Progenitor cell of endocrine pancreas (in vitro differentiated cells): ENCODE results near the gene WNT7A. TPM values are rescaled to one million over a fixed set of nuclear protein-coding genes. Genes with fewer than 3 reads are reported as not detected.

ENCODE experiments used
- DNase-seq: peaks from one replicate; pipeline ENCODE4 v3.0.0; 2021; ENCODE audit warnings: low spot score; ENCODE audit not compliant: unreplicated experiment
- H3K27ac Mint-ChIP-seq: 2 replicates; pipeline ENCODE4 v1.8.0; 2021; ENCODE audit warnings: mild to moderate bottlenecking, moderate library complexity, mixed read lengths
- H3K27me3 Mint-ChIP-seq: 2 replicates; pipeline ENCODE4 v1.8.0; 2021; ENCODE audit warnings: mixed read lengths
- H3K36me3 Mint-ChIP-seq: 2 replicates; pipeline ENCODE4 v1.8.0; 2022; ENCODE audit warnings: mixed read lengths; ENCODE audit not compliant: insufficient read depth
- H3K4me1 Mint-ChIP-seq: 2 replicates; pipeline ENCODE4 v1.8.0; 2021; ENCODE audit warnings: low read depth, mixed read lengths
- H3K4me3 Mint-ChIP-seq: 2 replicates; pipeline ENCODE4 v1.8.0; 2021; ENCODE audit warnings: low read depth, mild to moderate bottlenecking, moderate library complexity, mixed read lengths
- H3K9me3 Mint-ChIP-seq: 2 replicates; pipeline ENCODE4 v1.8.0; 2021; ENCODE audit warnings: low read depth, mixed read lengths
- total RNA-seq: library from RNA; stranded (reverse); gene quantifications from 2 replicates; pipeline ENCODE4 v1.2.1, GENCODE V29; 2021
- TF ChIP-seq, protein P1 (sequence below): fragments of 200-600 bp; sonication (generic); IDR thresholded peaks from one replicate; pipeline ENCODE4 v1.5.0; 2021; ENCODE audit warnings: antibody characterized with exemption, mild to moderate bottlenecking; ENCODE audit not compliant: unreplicated experiment

WNT7A gene
- total RNA-seq, 1 donor from 2014 or later: not detected

DNA sequence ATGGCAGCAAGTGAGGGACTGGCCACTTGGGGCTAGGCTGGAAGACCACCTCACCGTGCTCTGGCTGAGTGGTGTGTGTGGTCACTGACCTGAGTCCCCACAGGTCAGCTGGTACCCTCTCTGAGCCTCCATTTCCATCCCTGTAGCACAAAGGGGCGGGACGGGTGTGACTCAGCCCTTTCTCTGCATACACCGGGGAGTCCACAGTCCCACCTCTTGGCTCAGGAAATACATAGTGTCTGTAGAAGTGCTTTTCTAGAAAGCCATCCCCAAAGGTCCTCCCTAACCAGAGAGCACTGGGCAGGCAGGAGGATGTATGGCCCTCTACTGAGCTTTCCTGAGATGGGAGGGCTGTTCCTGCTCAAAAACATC lies 27.2 kb downstream of the WNT7A start:
- TF ChIP-seq, protein P1, sequence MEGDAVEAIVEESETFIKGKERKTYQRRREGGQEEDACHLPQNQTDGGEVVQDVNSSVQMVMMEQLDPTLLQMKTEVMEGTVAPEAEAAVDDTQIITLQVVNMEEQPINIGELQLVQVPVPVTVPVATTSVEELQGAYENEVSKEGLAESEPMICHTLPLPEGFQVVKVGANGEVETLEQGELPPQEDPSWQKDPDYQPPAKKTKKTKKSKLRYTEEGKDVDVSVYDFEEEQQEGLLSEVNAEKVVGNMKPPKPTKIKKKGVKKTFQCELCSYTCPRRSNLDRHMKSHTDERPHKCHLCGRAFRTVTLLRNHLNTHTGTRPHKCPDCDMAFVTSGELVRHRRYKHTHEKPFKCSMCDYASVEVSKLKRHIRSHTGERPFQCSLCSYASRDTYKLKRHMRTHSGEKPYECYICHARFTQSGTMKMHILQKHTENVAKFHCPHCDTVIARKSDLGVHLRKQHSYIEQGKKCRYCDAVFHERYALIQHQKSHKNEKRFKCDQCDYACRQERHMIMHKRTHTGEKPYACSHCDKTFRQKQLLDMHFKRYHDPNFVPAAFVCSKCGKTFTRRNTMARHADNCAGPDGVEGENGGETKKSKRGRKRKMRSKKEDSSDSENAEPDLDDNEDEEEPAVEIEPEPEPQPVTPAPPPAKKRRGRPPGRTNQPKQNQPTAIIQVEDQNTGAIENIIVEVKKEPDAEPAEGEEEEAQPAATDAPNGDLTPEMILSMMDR: no peak
- no peak for DNase-seq
- H3K9me3 Mint-ChIP-seq: no peaks in the 10 kb centered on the region
- no peaks in the 10 kb centered on the region for H3K36me3 Mint-ChIP-seq
- H3K4me3 Mint-ChIP-seq: no peak overlapping the region
- H3K4me1 Mint-ChIP-seq: peaks cover 2% of the 10 kb centered on the region
- H3K27me3 Mint-ChIP-seq: peaks cover 34% of the 10 kb centered on the region
- no peak overlapping the region for H3K27ac Mint-ChIP-seq

DNA sequence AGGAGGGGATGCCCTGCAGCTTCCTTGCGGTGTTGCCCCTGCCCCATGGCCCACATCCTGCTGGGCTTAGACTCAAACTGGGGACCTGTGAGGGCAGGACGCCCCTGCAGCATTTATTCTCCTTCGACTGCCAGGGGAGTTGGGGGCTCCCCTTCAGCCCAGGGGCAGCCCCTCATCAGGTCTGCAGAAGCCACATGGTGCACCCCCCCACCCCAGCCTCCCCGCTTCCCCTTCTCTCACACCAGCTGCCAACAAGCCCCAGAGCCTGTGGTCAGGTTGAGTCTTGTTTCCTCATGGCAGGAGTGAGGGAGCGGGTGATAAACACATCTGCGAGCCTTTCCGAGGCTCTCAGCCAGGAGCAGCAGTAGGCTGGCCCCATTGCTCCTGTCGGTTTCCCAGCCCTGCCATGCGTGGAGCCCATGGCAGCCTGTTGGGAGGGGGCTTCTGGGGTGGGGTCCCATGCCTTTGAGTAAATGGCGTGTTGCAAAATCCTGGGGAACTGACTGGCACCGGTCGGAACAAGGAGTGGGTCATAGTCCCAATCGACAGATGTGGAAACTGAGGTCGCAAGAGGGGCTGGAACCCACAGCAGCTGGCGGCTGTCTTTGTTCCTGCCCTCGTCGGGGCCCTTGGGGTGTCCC lies 27.8 kb downstream of the WNT7A start:
- H3K27ac Mint-ChIP-seq: no peak overlapping the region
- peaks cover 2% of the 10 kb centered on the region for H3K4me1 Mint-ChIP-seq
- no peak overlapping the region for H3K4me3 Mint-ChIP-seq
- H3K9me3 Mint-ChIP-seq: no peaks in the 10 kb centered on the region
- TF ChIP-seq, protein P1: no peak
- no peaks in the 10 kb centered on the region for H3K36me3 Mint-ChIP-seq
- DNase-seq: no peak
- peaks cover 31% of the 10 kb centered on the region for H3K27me3 Mint-ChIP-seq

DNA sequence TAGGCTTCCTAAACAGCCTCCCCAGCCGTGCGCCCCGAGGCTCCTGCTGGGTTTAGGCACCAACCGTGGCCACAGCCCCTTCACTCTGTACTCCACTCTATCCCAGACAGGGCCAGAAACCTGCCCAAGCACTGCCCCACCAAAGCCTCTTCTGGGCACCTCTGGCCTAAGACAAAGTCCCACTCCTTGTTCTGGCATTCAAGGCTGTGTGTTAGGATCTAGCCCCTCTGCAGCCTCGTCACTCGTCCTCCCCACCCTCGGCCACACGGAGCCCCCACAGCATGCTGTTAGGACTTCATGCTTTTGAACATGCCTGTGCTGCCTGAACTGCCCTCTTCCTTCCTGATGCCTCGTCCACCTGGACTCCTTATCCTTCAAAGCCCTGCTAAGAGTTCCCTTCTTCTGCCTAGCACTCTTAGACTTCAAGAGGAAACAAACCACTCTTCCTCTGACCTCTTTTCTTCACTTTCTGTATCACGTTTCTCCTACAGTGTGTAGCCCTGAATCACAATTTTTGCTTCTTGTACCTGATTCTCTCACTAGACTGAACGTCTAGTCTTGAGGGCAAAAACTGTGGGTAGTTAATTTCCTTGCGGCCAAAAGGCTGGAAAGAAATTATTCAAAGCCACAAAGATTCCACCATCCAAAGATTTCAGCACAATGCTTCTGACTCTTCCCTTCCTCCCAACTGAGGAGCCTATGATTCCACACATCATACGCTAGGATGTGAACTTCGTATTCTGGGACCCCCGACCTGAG lies 28.6 kb downstream of the WNT7A start:
- no peaks in the 10 kb centered on the region for H3K36me3 Mint-ChIP-seq
- TF ChIP-seq, protein P1: no peak
- H3K4me1 Mint-ChIP-seq: peaks cover 2% of the 10 kb centered on the region
- no peak for DNase-seq
- H3K27me3 Mint-ChIP-seq: peaks cover 23% of the 10 kb centered on the region
- no peaks in the 10 kb centered on the region for H3K9me3 Mint-ChIP-seq
- peak overlapping the region; percentile 17 for H3K27ac Mint-ChIP-seq
- no peak overlapping the region for H3K4me3 Mint-ChIP-seq

DNA sequence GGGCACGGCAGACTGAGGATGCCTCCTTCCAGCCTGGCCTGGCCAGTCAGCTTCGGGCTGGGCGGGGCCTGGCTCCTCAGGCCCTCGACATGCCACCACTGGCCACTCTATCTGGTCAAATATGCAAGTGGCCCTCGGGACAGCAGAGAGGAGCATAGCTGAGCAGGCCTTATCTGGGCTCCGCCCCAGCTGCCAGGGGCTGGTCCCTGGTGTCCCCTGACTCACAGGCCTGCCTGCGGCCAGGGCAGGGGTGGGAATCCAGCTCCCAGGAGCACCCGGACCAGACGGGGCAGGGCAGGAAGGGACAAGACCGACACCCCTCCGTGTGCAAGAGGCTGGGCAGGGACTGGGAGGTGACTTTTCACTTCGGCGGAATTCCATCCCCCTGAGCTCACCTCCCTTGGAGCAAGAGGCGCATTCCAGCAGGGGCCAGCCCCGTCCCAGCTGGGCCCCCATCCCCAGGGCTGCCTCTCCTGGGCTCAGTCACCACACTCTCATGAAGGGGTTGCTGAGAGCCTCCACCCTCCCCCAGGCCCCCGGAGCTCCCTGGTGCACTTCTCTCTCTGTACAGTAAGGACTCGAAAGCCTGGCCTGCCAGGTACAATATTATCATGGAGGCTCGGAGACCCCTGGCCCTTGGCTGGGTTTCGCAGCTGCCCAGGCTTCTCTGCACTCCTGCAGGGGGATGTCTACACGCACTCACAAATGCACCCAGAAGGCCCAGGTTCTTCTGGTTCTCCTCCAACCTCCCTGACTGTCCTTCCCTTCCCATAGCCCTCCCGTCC lies 29.5 kb downstream of the WNT7A start:
- H3K9me3 Mint-ChIP-seq: no peaks in the 10 kb centered on the region
- peaks cover 2% of the 10 kb centered on the region for H3K4me1 Mint-ChIP-seq
- TF ChIP-seq, protein P1: no peak
- H3K27me3 Mint-ChIP-seq: peaks cover 23% of the 10 kb centered on the region
- H3K36me3 Mint-ChIP-seq: no peaks in the 10 kb centered on the region
- DNase-seq: no peak
- no peak overlapping the region for H3K27ac Mint-ChIP-seq
- H3K4me3 Mint-ChIP-seq: no peak overlapping the region

DNA sequence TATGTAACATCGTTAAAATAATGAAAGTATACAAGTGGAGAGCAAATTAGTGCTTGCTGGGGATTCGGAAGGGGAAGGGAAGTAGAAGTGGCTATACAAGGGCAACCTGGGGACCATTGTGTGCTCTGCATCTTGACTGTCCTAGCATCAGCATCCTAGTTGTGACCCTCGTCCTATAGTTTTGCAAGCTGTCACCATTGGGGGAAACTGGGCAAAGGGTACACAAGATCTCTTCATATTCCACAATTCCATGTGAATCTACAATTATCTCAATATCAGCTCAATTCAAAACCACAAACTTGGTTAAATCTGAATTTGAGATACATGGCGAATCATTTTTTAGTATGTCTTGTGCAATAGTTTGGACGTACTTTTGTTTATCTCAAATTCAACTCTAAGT lies 30.9 kb downstream of the WNT7A start:
- no peak for DNase-seq
- Mint-ChIP-seq H3K9me3 (no peaks in the 10 kb centered on the region), H3K4me3 (no peak overlapping the region), H3K4me1 (peaks cover 2% of the 10 kb centered on the region), H3K36me3 (no peaks in the 10 kb centered on the region), H3K27ac (no peak overlapping the region), H3K27me3 (peaks cover 26% of the 10 kb centered on the region)
- TF ChIP-seq, protein P1: no peak
